HEK293 (cell line): ENCODE data around the gene MBLAC1.

Experiments used
- CTCF ChIA-PET: fragments of 350-600 bp; formaldehyde crosslinking; extraction: SDS; loops from one replicate; lab custom pipeline; 2021; ENCODE audit warnings: antibody characterized with exemption; lab: Yijun Ruan, JAX
- POLR2A ChIA-PET: fragments of 300-600 bp; formaldehyde crosslinking; extraction: SDS; loops from one replicate; lab custom pipeline; 2020; ENCODE audit warnings: antibody characterized with exemption, inconsistent platforms; lab: Yijun Ruan, JAX
- H3K27ac ChIP-seq: fragments of 200-500 bp; sonication (Bioruptor generic); 2 replicates; pipeline ENCODE4 v1.5.1; 2014; ENCODE audit warnings: low read depth, low read length, control low read depth, inconsistent platforms; ENCODE audit errors: extremely low read depth
- H3K36me3 ChIP-seq, 2 experiments: fragments of 200-500 bp in 1 of 2; sonication (Bioruptor generic) in 1 of 2; 1 replicate in 1 of 2; 2 replicates in 1 of 2; pipeline ENCODE4 v1.5.1; 2014 to 2017; ENCODE audit warnings: inconsistent platforms in 2 of 2, low read length in 2 of 2; ENCODE audit not compliant: control insufficient read depth in 2 of 2, insufficient read depth in 1 of 2
- H3K4me1 ChIP-seq: fragments of 200-500 bp; sonication (Bioruptor generic); 2 replicates; pipeline ENCODE4 v1.5.1; 2014; ENCODE audit warnings: mild to moderate bottlenecking, low read length, inconsistent platforms; ENCODE audit not compliant: control insufficient read depth, insufficient read depth
- H3K4me3 ChIP-seq: 2 replicates; pipeline ENCODE4 v1.5.1; 2011; ENCODE audit warnings: low read depth, mild to moderate bottlenecking, control low read depth, low read length, moderate library complexity
- H3K9me3 ChIP-seq: fragments of 200-500 bp; sonication (Bioruptor generic); 2 replicates; pipeline ENCODE4 v1.5.1; 2014; ENCODE audit warnings: low read depth, low read length, inconsistent platforms; ENCODE audit not compliant: control insufficient read depth, insufficient read depth
- HOXA7 ChIP-seq: sonication (generic); formaldehyde crosslinking; IDR thresholded peaks from 2 replicates; pipeline ENCODE4 v1.8.1; 2022; ENCODE audit warnings: missing genetic modification reagents, borderline replicate concordance
- INSM2 ChIP-seq: fragments of 450-650 bp; formaldehyde crosslinking; IDR thresholded peaks from 2 replicates; pipeline ENCODE4 v1.5.1; 2016; ENCODE audit warnings: missing biosample characterization, missing genetic modification characterization
- KLF1 ChIP-seq: fragments of 450-650 bp; formaldehyde crosslinking; IDR thresholded peaks from 2 replicates; pipeline ENCODE4 v1.5.1; 2016; ENCODE audit warnings: missing biosample characterization, missing genetic modification characterization
- KLF7 ChIP-seq: fragments of 450-650 bp; formaldehyde crosslinking; IDR thresholded peaks from 2 replicates; pipeline ENCODE4 v1.5.1; 2016; ENCODE audit warnings: missing biosample characterization, missing genetic modification characterization, borderline replicate concordance
- MYNN ChIP-seq: fragments of 450-650 bp; formaldehyde crosslinking; IDR thresholded peaks from 2 replicates; pipeline ENCODE4 v1.5.1; 2016; ENCODE audit warnings: missing biosample characterization, missing genetic modification characterization, borderline replicate concordance
- PATZ1 ChIP-seq: fragments of 450-650 bp; formaldehyde crosslinking; IDR thresholded peaks from 2 replicates; pipeline ENCODE4 v1.5.1; 2016; ENCODE audit warnings: missing biosample characterization, missing genetic modification characterization
- SCRT2 ChIP-seq: fragments of 450-650 bp; formaldehyde crosslinking; IDR thresholded peaks from 2 replicates; pipeline ENCODE4 v1.5.1; 2016; ENCODE audit warnings: missing biosample characterization, missing genetic modification characterization
- TRIM28 ChIP-seq: IDR thresholded peaks from 2 replicates; pipeline ENCODE4 v1.6.1; 2011; ENCODE audit warnings: low read length, control low read depth, borderline replicate concordance
- TSHZ1 ChIP-seq: fragments of 450-650 bp; formaldehyde crosslinking; IDR thresholded peaks from 2 replicates; pipeline ENCODE4 v1.5.1; 2016; ENCODE audit warnings: missing biosample characterization, missing genetic modification characterization, borderline replicate concordance
- ZBTB48 ChIP-seq: fragments of 450-650 bp; formaldehyde crosslinking; IDR thresholded peaks from 2 replicates; pipeline ENCODE4 v1.5.1; 2016; ENCODE audit warnings: missing biosample characterization, missing genetic modification characterization
- ZBTB7A ChIP-seq: fragments of 450-650 bp; formaldehyde crosslinking; IDR thresholded peaks from 2 replicates; pipeline ENCODE4 v1.5.1; 2016; ENCODE audit warnings: low read depth, missing biosample characterization, missing genetic modification characterization
- ZEB2 ChIP-seq: fragments of 450-650 bp; formaldehyde crosslinking; IDR thresholded peaks from 2 replicates; pipeline ENCODE4 v1.5.1; 2016; ENCODE audit warnings: missing biosample characterization, missing genetic modification characterization
- ZFHX2 ChIP-seq: fragments of 450-650 bp; formaldehyde crosslinking; conservative IDR thresholded peaks from 2 replicates; pipeline ENCODE4 v1.5.1; 2016; ENCODE audit warnings: missing biosample characterization, missing genetic modification characterization
- ZNF114 ChIP-seq: fragments of 450-650 bp; formaldehyde crosslinking; IDR thresholded peaks from 2 replicates; pipeline ENCODE4 v1.5.0; 2017; ENCODE audit warnings: missing biosample characterization, missing genetic modification characterization
- ZNF133 ChIP-seq: fragments of 450-650 bp; formaldehyde crosslinking; IDR thresholded peaks from 2 replicates; pipeline ENCODE4 v1.5.1; 2016; ENCODE audit warnings: missing biosample characterization, missing genetic modification characterization
- ZNF146 ChIP-seq: fragments of 450-650 bp; formaldehyde crosslinking; IDR thresholded peaks from 2 replicates; pipeline ENCODE4 v1.5.1; 2016; ENCODE audit warnings: missing biosample characterization, missing genetic modification characterization
- ZNF174 ChIP-seq: fragments of 450-650 bp; formaldehyde crosslinking; IDR thresholded peaks from 2 replicates; pipeline ENCODE4 v1.5.0; 2017; ENCODE audit warnings: missing biosample characterization, mild to moderate bottlenecking, missing genetic modification characterization
- ZNF2 ChIP-seq: fragments of 450-650 bp; formaldehyde crosslinking; IDR thresholded peaks from 2 replicates; pipeline ENCODE4 v1.5.1; 2016; ENCODE audit warnings: missing biosample characterization, missing genetic modification characterization
- ZNF221 ChIP-seq: fragments of 450-650 bp; formaldehyde crosslinking; IDR thresholded peaks from 2 replicates; pipeline ENCODE4 v1.5.1; 2017; ENCODE audit warnings: missing biosample characterization, missing genetic modification characterization, borderline replicate concordance
- ZNF311 ChIP-seq: fragments of 450-650 bp; formaldehyde crosslinking; IDR thresholded peaks from 2 replicates; pipeline ENCODE4 v1.5.1; 2017; ENCODE audit warnings: missing biosample characterization, missing genetic modification characterization, borderline replicate concordance
- ZNF324 ChIP-seq: fragments of 450-650 bp; formaldehyde crosslinking; IDR thresholded peaks from 2 replicates; pipeline ENCODE4 v1.5.1; 2016; ENCODE audit warnings: missing biosample characterization, missing genetic modification characterization
- ZNF335 ChIP-seq: fragments of 450-650 bp; formaldehyde crosslinking; conservative IDR thresholded peaks from 2 replicates; pipeline ENCODE4 v1.5.1; 2016; ENCODE audit warnings: missing biosample characterization, missing genetic modification characterization
- ZNF350 ChIP-seq: fragments of 450-650 bp; formaldehyde crosslinking; IDR thresholded peaks from 2 replicates; pipeline ENCODE4 v1.5.0; 2017; ENCODE audit warnings: missing biosample characterization, mild to moderate bottlenecking, missing genetic modification characterization
- ZNF433 ChIP-seq: fragments of 450-650 bp; formaldehyde crosslinking; IDR thresholded peaks from 2 replicates; pipeline ENCODE4 v1.5.1; 2016; ENCODE audit warnings: missing biosample characterization, missing genetic modification characterization, low read depth
- ZNF548 ChIP-seq: fragments of 450-650 bp; formaldehyde crosslinking; IDR thresholded peaks from 2 replicates; pipeline ENCODE4 v1.5.1; 2016; ENCODE audit warnings: missing biosample characterization, missing genetic modification characterization
- ZNF596 ChIP-seq: fragments of 450-650 bp; IDR thresholded peaks from 2 replicates; pipeline ENCODE4 v1.5.0; 2018; ENCODE audit warnings: missing biosample characterization, mild to moderate bottlenecking, missing genetic modification characterization, moderate library complexity
- ZNF658 ChIP-seq: fragments of 450-650 bp; formaldehyde crosslinking; IDR thresholded peaks from 2 replicates; pipeline ENCODE4; 2016; ENCODE audit warnings: missing biosample characterization, missing genetic modification characterization
- ZNF707 ChIP-seq: fragments of 450-650 bp; formaldehyde crosslinking; IDR thresholded peaks from 2 replicates; pipeline ENCODE4 v1.5.1; 2016; ENCODE audit warnings: missing biosample characterization, missing genetic modification characterization
- ZNF830 ChIP-seq: fragments of 450-650 bp; IDR thresholded peaks from 2 replicates; pipeline ENCODE4 v1.5.0; 2018; ENCODE audit warnings: missing biosample characterization, missing genetic modification characterization, low read depth, mild to moderate bottlenecking, moderate library complexity
- TF ChIP-seq, protein P1 (sequence below): fragments of 450-650 bp; formaldehyde crosslinking; IDR thresholded peaks from 2 replicates; pipeline ENCODE4 v1.5.1; 2016; ENCODE audit warnings: missing biosample characterization, missing genetic modification characterization, low read depth

Gene MBLAC1

DNA sequence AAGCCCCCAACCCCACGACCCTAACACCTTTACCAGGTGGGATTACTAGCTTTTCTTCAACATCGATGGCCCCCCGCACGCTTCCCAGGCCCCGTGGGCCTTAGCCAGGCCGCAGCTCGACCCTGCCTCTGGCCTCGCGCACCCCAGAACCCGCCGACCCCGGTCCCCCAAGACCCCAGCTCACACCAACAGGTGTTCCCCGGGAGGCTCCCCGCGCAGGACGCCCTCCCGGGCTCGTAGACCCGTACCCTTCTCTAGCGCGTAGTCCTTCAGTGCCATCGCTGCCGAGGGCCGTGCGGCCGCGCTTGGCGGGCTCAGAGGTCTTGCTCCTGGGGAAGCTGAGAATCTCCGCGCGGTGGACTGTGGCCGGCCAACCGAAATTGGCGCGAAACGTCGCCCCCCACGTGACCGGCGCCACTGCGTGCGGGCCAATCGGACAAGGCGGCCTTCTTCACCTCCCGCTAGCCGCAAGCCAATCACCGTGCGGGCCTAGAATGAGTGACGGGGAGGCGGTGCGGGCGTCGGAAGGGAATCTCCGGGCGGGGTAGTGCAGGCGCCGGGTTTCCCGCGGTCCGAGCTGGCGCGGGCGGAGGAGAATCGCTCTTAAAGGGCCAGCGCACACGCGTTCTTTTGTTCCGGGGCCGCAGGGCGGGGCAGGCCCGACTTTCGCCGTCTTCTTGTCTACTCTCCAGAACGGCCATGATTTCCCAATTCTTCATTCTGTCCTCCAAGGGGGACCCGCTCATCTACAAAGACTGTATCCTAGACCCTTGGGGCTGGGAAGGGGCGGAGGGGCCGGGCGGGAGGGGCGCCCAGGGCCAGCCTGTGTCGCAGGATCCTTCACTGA is 25.5 kb upstream of the MBLAC1 start, which contains the start of the genes AP4M1 and MCM7:
Gene AP4M1, plus strand, starts transcription at position 628 of the 847 bp plus-strand sequence. Its CDS starts 72 bp downstream, at position 700.
Gene MCM7, minus strand, starts transcription at position 382 of the 847 bp plus-strand sequence. Its CDS starts 103 bp downstream, at position 279.
- Histone ChIP-seq H3K4me3 (peak within 1 kb of the TSS; percentile 95), H3K9me3 (no peaks in the 10 kb centered on the region), H3K36me3 (peaks cover 44 to 64% of the 10 kb centered on the region in 2 experiments), H3K4me1 (no peaks in the 10 kb centered on the region), H3K27ac (peak within 1 kb of the TSS; percentile 99)
- ChIA-PET CTCF (interaction anchor here (0.5 to 1.7 kb wide), 6 partner anchors 11 to 187 kb away, joined by 3 to 7 read pairs (median 3); no protein-coding TSS in a partner anchor), POLR2A (interaction anchor here (0.6 to 4.4 kb wide), 22 partner anchors 9 to 605 kb away, joined by 3 to 115 read pairs (median 5); partner anchors contain the start of genes CNPY4, COPS6, FBXO24 and LAMTOR4)
- no peak for TF ChIP-seq ZNF133 (tag by site-specific recombination)
- TF ChIP-seq KLF7 (tag by site-specific recombination): peak; percentile 23; the same call in 1 of the 2 replicates
- peak; percentile 45; the same call in 1 of the 2 replicates for TF ChIP-seq INSM2 (tag by site-specific recombination)
- no peak for TF ChIP-seq ZNF830 (tag by site-specific recombination)
- TF ChIP-seq KLF1 (tag by site-specific recombination): peak; percentile 7; the same call in 1 of the 2 replicates
- TF ChIP-seq ZNF114: no peak
- no peak for TF ChIP-seq TRIM28
- no peak for TF ChIP-seq MYNN (tag by site-specific recombination)
- peak; percentile 62 for TF ChIP-seq ZFHX2 (tag by site-specific recombination)
- no peak for TF ChIP-seq ZNF350 (tag by site-specific recombination)
- no peak for TF ChIP-seq ZBTB48 (tag by site-specific recombination)
- TF ChIP-seq SCRT2: peak; percentile 99
- TF ChIP-seq ZNF146 (tag by site-specific recombination): no peak
- no peak for TF ChIP-seq ZNF174 (tag by site-specific recombination)
- TF ChIP-seq PATZ1 (tag by site-specific recombination): no peak
- peak; percentile 67 for TF ChIP-seq ZEB2 (tag by site-specific recombination)
- TF ChIP-seq ZBTB7A (tag by site-specific recombination): peak; percentile 49; the same call in 1 of the 2 replicates
- TF ChIP-seq ZNF324 (tag by site-specific recombination): peak; percentile 61; the same call in 1 of the 2 replicates
- no peak for TF ChIP-seq ZNF311 (tag by site-specific recombination)
- TF ChIP-seq ZNF707 (tag by site-specific recombination): no peak
- TF ChIP-seq ZNF548 (tag by site-specific recombination): no peak
- no peak for TF ChIP-seq ZNF658
- no peak for TF ChIP-seq ZNF221 (tag by site-specific recombination)
- no peak for TF ChIP-seq ZNF433 (tag by site-specific recombination)
- TF ChIP-seq, protein P1, sequence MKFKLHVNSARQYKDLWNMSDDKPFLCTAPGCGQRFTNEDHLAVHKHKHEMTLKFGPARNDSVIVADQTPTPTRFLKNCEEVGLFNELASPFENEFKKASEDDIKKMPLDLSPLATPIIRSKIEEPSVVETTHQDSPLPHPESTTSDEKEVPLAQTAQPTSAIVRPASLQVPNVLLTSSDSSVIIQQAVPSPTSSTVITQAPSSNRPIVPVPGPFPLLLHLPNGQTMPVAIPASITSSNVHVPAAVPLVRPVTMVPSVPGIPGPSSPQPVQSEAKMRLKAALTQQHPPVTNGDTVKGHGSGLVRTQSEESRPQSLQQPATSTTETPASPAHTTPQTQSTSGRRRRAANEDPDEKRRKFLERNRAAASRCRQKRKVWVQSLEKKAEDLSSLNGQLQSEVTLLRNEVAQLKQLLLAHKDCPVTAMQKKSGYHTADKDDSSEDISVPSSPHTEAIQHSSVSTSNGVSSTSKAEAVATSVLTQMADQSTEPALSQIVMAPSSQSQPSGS (tag by site-specific recombination): no peak
- no peak for TF ChIP-seq HOXA7 (CRISPR knock-in tag)
- TF ChIP-seq TSHZ1 (tag by site-specific recombination): peak; percentile 96; the same call in 1 of the 2 replicates
- TF ChIP-seq ZNF2 (tag by site-specific recombination): peak; percentile 14; the same call in 1 of the 2 replicates
- no peak for TF ChIP-seq ZNF335
- no peak for TF ChIP-seq ZNF596 (tag by site-specific recombination)
